ENCODE measurements around the gene DUT.

Gene DUT

GRCh38 chr15:48332642-48333034, 1.4 kb downstream of the DUT start:
- H3K27ac ChIP-seq = no peak overlapping the region

GRCh38 chr15:48333540-48333939, 2.3 kb downstream of the DUT start:
- H3K36me3 ChIP-seq (ENCODE audit: control insufficient read depth, insufficient read depth, low read length) = no peaks in the 10 kb centered on the region
- H3K27ac ChIP-seq = no peak overlapping the region
- no peaks in the 10 kb centered on the region for H3K9me3 ChIP-seq (ENCODE audit: control insufficient read depth, low read length)

More at GRCh38 chr15:48332642-48333034, 1.4 kb downstream of the DUT start:
- Histone ChIP-seq H3K36me3 (ENCODE audit: control insufficient read depth, insufficient read depth, low read length) (no peaks in the 10 kb centered on the region), H3K9ac (no peak overlapping the region), H3K4me3 (ENCODE audit: low read depth, low read length) (no peak overlapping the region), H3K4me1 (peaks cover 2% of the 10 kb centered on the region), H3K79me2 (no peaks in the 10 kb centered on the region), H3K4me2 (ENCODE audit: low read length) (no peak overlapping the region), H3K9me3 (ENCODE audit: control insufficient read depth, low read length) (no peaks in the 10 kb centered on the region), H3K27me3 (ENCODE audit: control insufficient read depth, insufficient read depth, low read length) (no peaks in the 10 kb centered on the region), H2AFZ (no peak overlapping the region)
- no peak for TF ChIP-seq CTCF (IDR thresholded peaks at IDR 0.05)

GRCh38 chr15:48334260-48334659, 3.0 kb downstream of the DUT start:
- Histone ChIP-seq H3K4me2 (ENCODE audit: low read length) (no peak overlapping the region), H3K27me3 (ENCODE audit: control insufficient read depth, insufficient read depth, low read length) (no peaks in the 10 kb centered on the region), H3K9ac (no peak overlapping the region), H3K79me2 (no peaks in the 10 kb centered on the region), H2AFZ (no peak overlapping the region), H3K9me3 (ENCODE audit: control insufficient read depth, low read length) (no peaks in the 10 kb centered on the region), H3K36me3 (ENCODE audit: control insufficient read depth, insufficient read depth, low read length) (no peaks in the 10 kb centered on the region), H3K4me1 (peaks cover 2% of the 10 kb centered on the region), H3K4me3 (ENCODE audit: low read depth, low read length) (no peak overlapping the region), H3K27ac (no peak overlapping the region)
- no peak for TF ChIP-seq CTCF (IDR thresholded peaks at IDR 0.05)

More at GRCh38 chr15:48333540-48333939, 2.3 kb downstream of the DUT start:
- Histone ChIP-seq H3K79me2 (no peaks in the 10 kb centered on the region), H3K4me2 (ENCODE audit: low read length) (no peak overlapping the region), H2AFZ (no peak overlapping the region), H3K4me3 (ENCODE audit: low read depth, low read length) (no peak overlapping the region), H3K4me1 (peaks cover 2% of the 10 kb centered on the region), H3K27me3 (ENCODE audit: control insufficient read depth, insufficient read depth, low read length) (no peaks in the 10 kb centered on the region), H3K9ac (no peak overlapping the region)
- TF ChIP-seq CTCF (IDR thresholded peaks at IDR 0.05) = no peak

- no peaks in the 10 kb centered on the region for H3K9me3 ChIP-seq (ENCODE audit: control insufficient read depth, low read length)
- H3K79me2 ChIP-seq = no peaks in the 10 kb centered on the region
- no peak overlapping the region for H2AFZ ChIP-seq
- TF ChIP-seq CTCF (IDR thresholded peaks at IDR 0.05) = no peak
- no peak overlapping the region for H3K4me2 ChIP-seq (ENCODE audit: low read length)
- H3K4me3 ChIP-seq (ENCODE audit: low read depth, low read length) = no peak overlapping the region
- H3K9ac ChIP-seq = no peak overlapping the region
- peaks cover 2% of the 10 kb centered on the region for H3K4me1 ChIP-seq
- no peak overlapping the region for H3K27ac ChIP-seq
- no peaks in the 10 kb centered on the region for H3K27me3 ChIP-seq (ENCODE audit: control insufficient read depth, insufficient read depth, low read length)
- H3K36me3 ChIP-seq (ENCODE audit: control insufficient read depth, insufficient read depth, low read length) = no peaks in the 10 kb centered on the region
These were observed 5.7 kb downstream of the DUT start for GRCh38 chr15:48336940-48337339.

- Histone ChIP-seq H3K27ac (no peak overlapping the region), H3K27me3 (ENCODE audit: control insufficient read depth, insufficient read depth, low read length) (no peaks in the 10 kb centered on the region), H3K9ac (no peak overlapping the region), H3K36me3 (ENCODE audit: control insufficient read depth, insufficient read depth, low read length) (no peaks in the 10 kb centered on the region), H3K4me1 (peaks cover 2% of the 10 kb centered on the region), H3K4me2 (ENCODE audit: low read length) (no peak overlapping the region), H3K4me3 (ENCODE audit: low read depth, low read length) (no peak overlapping the region), H3K79me2 (no peaks in the 10 kb centered on the region), H2AFZ (no peak overlapping the region), H3K9me3 (ENCODE audit: control insufficient read depth, low read length) (no peaks in the 10 kb centered on the region)
- TF ChIP-seq CTCF (IDR thresholded peaks at IDR 0.05) = no peak
These were observed 6.4 kb downstream of the DUT start for GRCh38 chr15:48337607-48338006.
